Myocyte (in vitro differentiated cells): ENCODE measurements around the gene TRIM38. TPM values are rescaled to one million over a fixed set of nuclear protein-coding genes. Genes with fewer than 3 reads are reported as not detected.
"Not testable (repeated sequence)": the region's sequence is repeated elsewhere in the genome, so short reads cannot be mapped to it uniquely, and the experiment has no call there.

Experiments used
- DNase-seq: peaks from one replicate; pipeline ENCODE4 v3.0.0-alpha.2; 2012; ENCODE audit warnings: low read depth
- polyA plus RNA-seq: library from polyadenylated mRNA; unstranded; fragments of >200 nt; gene quantifications from one replicate; pipeline ENCODE4 v1.2.1, GENCODE V29; 2012; ENCODE audit warnings: missing spikeins
- total RNA-seq: library from RNA; depleted of rRNA; stranded (reverse); fragments of >200 nt; gene quantifications from 2 replicates; pipeline ENCODE4 v1.2.3, GENCODE V29; 2014

TRIM38 gene
- total RNA-seq, result 13.7 and 28.7 TPM in 2 replicates
- polyA plus RNA-seq, result 7.9 TPM

GRCh38 chr6:25962149-25963127 lies at the start of gene TRIM38:
Gene TRIM38 (plus strand): TSS chr6:25962802. CDS start chr6:25966523, 3,721 bp downstream.
- peak; percentile 98 for DNase-seq

- no peak for DNase-seq
These were observed 48.9 kb upstream of the TRIM38 start for GRCh38 chr6:25913741-25914140.

GRCh38 chr6:25916330-25916729 lies 46.3 kb upstream of the TRIM38 start:
- no peak for DNase-seq

DNA sequence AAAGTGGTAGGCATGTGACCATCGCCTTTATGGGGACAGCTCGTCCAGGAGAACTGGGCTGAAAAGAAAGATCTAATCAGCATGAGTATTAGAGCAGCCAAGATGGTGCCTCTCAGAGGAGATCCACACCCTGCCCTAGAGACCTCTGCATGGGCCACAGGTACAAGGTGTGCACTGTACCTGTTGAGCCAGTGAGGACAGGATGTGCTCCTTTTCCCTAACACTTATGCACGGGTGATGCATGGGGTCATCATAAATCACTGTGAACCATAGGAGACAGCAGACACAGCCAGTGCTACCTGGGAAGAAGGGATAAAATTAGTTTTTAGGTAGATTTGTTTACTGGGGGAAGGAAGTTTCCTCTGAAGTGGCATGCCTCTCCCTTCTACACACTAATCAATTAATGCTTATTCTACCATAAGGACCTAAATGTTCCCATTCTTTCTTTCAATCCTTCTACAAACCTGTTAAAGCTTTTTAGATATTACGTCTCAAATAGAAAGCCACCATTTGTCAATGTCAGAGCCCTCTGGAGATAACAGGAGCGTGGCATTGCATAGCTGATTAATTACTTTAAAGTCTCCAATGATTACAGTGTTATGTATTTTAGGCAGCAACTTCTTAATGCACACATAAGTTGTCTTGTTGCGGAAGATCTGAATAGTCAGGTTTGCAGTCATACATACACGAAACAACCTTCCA lies 45.7 kb upstream of the TRIM38 start:
- DNase-seq, result no peak

DNA sequence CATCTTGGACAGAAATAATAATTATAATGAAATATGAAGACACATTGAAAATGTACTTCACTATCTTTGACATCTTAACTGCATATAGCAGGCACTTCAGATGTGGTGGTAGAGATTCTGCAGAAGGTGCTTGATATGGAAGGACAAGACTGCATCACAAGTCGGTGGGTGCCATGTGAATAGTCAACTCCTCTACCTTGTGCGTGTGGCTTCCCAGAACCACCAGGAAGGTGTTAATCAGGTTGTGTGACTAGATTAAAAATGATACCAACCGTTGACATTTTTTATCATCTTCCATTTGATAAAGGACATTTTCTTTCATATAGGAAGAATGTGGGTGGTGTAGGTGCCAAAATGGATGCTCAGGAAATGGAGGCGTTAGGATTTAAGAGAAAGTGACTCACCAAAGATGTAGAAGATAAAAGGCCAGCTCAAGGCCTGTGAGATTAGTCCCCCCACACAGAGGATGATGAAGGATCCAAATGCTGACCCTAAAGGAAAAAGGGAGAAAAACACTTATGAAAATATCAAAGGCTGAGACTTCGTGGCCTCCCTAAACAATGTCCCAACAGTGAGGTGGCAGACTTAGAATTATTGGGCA lies 44.4 kb upstream of the TRIM38 start:
- no peak for DNase-seq

GRCh38 chr6:25919657-25920056 lies 42.9 kb upstream of the TRIM38 start:
- no peak for DNase-seq

DNA sequence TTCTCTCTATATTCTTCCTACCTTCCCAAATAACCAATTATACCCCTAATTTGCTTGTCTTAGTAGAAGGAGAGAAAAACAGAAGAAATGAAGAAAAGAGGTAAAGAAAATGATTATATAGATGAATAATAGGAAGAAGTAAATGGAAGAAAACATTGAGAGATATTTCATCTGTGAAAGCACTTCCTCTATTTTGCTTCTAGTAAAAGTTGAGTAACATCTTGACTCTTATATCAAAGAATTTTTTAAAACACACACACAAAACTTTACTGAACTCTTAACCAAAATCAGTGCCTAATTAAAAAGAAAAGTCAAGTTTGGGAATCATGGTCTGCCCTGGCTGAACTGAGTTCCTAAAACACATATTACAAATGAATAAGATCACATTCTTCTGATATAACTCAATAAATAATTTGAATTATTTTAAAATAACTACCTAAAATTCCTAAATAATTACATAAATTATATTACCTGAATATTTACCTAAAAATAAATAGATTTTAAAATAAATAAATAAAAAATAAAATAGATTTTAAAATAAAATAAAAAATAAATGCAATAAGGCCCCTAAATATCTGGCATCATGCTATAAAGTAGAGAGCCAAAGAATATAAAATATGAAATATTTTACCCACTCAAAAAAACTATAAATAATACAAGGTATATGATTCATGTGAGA lies 40.9 kb upstream of the TRIM38 start:
- DNase-seq, result no peak

DNA sequence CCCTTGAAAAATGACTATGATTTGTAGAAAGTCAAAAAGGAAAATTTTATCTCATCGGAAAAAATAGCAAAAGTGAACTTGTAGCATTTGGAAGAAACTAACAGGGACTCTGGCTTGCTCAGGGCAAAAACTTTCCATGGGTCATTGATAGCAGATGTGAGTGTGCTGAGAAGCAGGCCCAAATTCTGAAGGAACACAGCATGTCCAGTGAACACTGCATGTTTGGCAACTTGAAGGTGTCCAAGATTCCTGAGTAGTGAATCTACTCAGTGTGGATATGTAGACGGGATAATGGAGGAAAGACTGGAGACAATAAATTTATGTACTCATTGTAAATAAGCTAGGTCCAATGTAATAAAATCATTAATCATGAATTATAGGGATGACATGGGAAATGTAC lies 40.3 kb upstream of the TRIM38 start:
- no peak for DNase-seq

- DNase-seq, result no peak
These were observed 36.7 kb upstream of the TRIM38 start for GRCh38 chr6:25925876-25926275.

DNA sequence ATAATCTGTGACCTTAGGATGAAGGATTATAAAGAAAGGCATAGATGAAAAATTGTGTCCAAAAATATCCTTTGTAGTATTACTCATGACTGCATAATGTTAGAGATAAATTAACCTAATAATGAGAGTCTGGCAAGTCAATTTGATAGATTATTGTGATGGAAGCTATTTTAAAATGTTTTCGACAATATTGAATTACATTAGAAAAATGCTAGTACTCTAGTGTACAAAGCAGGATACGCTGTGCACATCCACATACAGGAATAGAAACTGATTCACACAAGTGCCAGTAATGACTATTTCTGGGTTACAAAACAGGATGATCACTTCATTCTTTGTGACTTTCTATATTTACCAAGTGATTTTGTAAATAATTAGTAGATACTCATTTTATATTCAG lies 35.4 kb upstream of the TRIM38 start:
- no peak for DNase-seq

- no peak for DNase-seq
These were observed 34.8 kb upstream of the TRIM38 start for GRCh38 chr6:25927756-25928216.

GRCh38 chr6:25928562-25929324 lies 33.9 kb upstream of the TRIM38 start:
- DNase-seq, result no peak

DNA sequence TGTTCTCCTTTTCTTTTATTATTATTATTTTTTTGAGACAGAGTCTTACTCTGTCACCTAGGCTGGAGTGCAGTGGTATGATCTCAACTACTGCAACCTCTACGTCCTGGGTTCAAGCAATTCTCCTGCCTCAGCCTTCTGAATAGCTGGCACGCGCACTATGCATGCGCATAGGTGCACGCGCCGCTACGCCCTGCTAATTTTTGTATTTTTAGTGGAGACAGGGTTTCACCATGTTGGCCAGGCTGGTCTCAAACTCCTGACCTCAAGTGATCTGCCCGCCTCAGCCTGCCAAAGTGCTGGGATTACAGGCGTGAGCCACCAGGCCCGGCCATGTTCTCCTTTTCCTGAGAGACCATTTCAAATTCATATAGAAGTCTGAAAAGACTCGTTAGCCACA lies 32.8 kb upstream of the TRIM38 start:
- DNase-seq, result not testable (repeated sequence)

DNA sequence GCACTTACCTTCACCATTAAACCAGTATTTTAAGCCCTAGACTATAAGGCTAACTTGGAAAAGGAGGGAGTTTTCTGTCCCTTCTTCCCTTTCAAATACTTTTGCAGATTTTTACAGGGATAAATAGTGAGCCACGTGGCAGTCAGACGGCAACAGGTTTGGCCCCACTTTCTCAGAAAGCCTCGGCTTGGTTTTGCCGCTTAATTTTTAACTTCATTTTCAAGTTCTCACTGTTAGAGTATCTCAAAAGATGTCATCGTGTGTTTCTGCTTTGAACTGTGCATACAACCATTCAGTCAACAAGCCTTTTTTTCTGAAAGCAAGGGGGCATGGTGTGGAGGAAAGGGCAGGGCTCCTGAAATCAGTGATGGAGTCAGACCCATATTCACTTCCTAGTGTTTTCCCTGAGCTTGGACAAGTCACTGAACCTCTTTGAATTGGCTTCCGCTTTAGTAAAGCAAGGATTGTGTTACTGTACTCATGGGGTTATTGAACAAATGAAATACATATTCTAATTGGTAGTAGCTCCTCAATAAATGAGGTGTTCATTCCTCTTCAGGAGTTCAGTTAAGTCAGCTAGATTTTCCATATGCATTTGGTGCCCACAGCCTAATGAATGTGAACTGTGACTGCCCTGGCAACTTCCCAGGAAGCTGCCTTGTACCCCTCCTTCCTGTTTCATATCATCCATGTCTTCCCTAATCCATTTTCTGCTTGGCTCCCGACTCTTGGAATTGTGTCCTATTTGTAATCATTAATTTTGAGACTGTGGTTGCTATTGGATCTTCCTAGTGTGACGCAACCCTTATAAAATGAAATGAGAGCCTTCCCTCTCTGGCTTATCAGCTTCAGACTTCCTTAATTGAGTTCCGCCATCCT lies 31.8 kb upstream of the TRIM38 start, which contains the start of gene SLC17A2:
Gene SLC17A2 (minus strand): TSS at position 160 of the 879 bp plus-strand sequence. CDS start 4,895 bp downstream, outside the sequence.
- no peak for DNase-seq

- DNase-seq, result no peak
These were observed 31.2 kb upstream of the TRIM38 start for GRCh38 chr6:25931411-25931709.

GRCh38 chr6:25934156-25934555 lies 28.4 kb upstream of the TRIM38 start:
- no peak for DNase-seq

DNA sequence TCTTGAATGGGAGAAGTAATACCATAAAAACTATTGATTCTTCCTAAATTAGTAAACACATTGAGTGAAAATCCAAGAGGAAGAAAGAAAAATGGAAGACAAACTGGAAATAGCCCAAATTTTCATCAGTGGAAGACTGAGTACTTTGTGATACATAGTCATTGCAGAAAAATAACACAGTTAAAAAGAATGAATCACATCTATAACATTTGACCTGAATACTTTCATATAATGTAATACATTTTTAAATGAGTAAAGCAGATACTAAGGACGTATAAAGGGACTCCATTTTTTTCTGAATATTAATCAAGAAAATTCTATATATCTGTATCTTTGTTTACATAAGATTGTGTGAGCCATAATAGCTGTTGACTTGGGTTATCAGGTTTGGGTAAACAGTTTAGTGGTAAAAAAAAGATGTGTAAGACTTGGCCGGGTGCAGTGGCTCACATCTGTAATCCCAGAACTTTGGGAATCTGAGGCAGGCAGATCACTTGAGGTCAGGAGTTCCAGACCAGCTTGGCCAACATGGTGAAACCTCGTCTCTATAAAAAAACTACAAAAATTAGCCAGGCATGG lies 27.8 kb upstream of the TRIM38 start:
- DNase-seq, result no peak

DNA sequence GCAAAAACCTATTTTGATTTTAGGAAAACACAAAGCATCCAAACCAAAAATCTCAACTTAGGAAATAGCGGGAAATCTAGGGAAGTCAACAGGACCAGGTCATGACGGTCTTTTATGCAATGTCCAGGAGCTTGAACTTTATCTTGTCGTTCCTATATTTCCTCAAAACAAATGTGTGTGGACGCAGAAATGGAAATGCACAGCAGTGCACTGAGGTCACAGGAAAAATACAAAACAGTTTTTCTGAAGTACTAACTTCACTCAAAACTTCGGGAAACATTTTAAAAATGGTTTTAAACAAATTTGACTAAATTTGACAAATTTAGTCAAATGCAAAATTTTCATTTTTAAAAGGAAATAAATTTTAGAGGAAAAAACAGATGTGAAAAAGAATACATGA lies 26.6 kb upstream of the TRIM38 start:
- no peak for DNase-seq

- DNase-seq, result no peak
These were observed 23.0 kb upstream of the TRIM38 start for GRCh38 chr6:25939593-25939992.
